LNCAP (cell line): ENCODE data around the gene ATG5.

Experiments used
- CTCF ChIP-seq: fragments of 450-650 bp; IDR thresholded peaks from 2 replicates; pipeline ENCODE4 v1.5.1; 2017; ENCODE audit warnings: mild to moderate bottlenecking

Gene ATG5

GRCh38 chr6:106258726-106259125, 66.8 kb downstream of the ATG5 start:
- no peak for TF ChIP-seq CTCF

- TF ChIP-seq CTCF: no peak
These were observed 68.4 kb downstream of the ATG5 start for GRCh38 chr6:106257195-106257594.

- no peak for TF ChIP-seq CTCF
These were observed 69.2 kb downstream of the ATG5 start for GRCh38 chr6:106256201-106256968.

- TF ChIP-seq CTCF: no peak
These were observed 70.3 kb downstream of the ATG5 start for GRCh38 chr6:106255306-106255705.

GRCh38 chr6:106254636-106255035, 70.9 kb downstream of the ATG5 start:
- no peak for TF ChIP-seq CTCF

- no peak for TF ChIP-seq CTCF
These were observed 71.8 kb downstream of the ATG5 start for GRCh38 chr6:106253731-106254130.

GRCh38 chr6:106253172-106253571, 72.4 kb downstream of the ATG5 start:
- no peak for TF ChIP-seq CTCF

- TF ChIP-seq CTCF: no peak
These were observed 72.9 kb downstream of the ATG5 start for GRCh38 chr6:106252687-106253086.
